Stimulated activated naive CD8-positive, alpha-beta T cell treated with anti-CD3 and anti-CD28 coated beads, Interleukin-15, amount 100 ng/mL, for 72 hours (primary cell): ENCODE measurements around the gene DISP1.
"Not testable (repeated sequence)": the region's sequence is repeated elsewhere in the genome, so short reads cannot be mapped to it uniquely, and the experiment has no call there.

Source experiments
- ATAC-seq: fragments of 150-1000 bp; cut with Tn5 transposase; 2 replicates; pipeline ENCODE4 v1.10.0; 2021; ENCODE audit warnings: mild to moderate bottlenecking, moderate library complexity
- DNase-seq, 2 donors: peaks; one replicate each; pipeline ENCODE4 v3.0.0; 2021 to 2022
- H3K27ac Mint-ChIP-seq, 2 donors: one replicate each; pipeline ENCODE4 v1.8.0; 2022; ENCODE audit warnings: mild to moderate bottlenecking in 2 of 2, mixed read lengths in 2 of 2, moderate library complexity in 2 of 2
- H3K27me3 Mint-ChIP-seq: one replicate; pipeline ENCODE4 v1.8.0; 2022; ENCODE audit warnings: mixed read lengths
- H3K4me1 Mint-ChIP-seq: one replicate; pipeline ENCODE4 v1.8.0; 2022; ENCODE audit warnings: mild to moderate bottlenecking, mixed read lengths
- H3K4me3 Mint-ChIP-seq, 2 donors: one replicate each; pipeline ENCODE4 v1.8.0; 2022; ENCODE audit warnings: mild to moderate bottlenecking in 2 of 2, mixed read lengths in 2 of 2, moderate library complexity in 1 of 2
- H3K9me3 Mint-ChIP-seq, 2 donors: one replicate each; pipeline ENCODE4 v1.8.0; 2022; ENCODE audit warnings: mixed read lengths in 2 of 2

The DISP1 gene

GRCh38 chr1:222820171-222820712 lies 5.4 kb downstream of the DISP1 start:
- Mint-ChIP-seq H3K4me1 (peaks cover 42% of the 10 kb centered on the region), H3K27ac (no peak overlapping the region), H3K4me3 (no peak overlapping the region), H3K9me3 (no peaks in the 10 kb centered on the region), H3K27me3 (no peaks in the 10 kb centered on the region)
- ATAC-seq, result no peak
- DNase-seq, result no peak

- no peaks in the 10 kb centered on the region for H3K27me3 Mint-ChIP-seq
- DNase-seq (no peak), ATAC-seq (no peak)
- H3K4me1 Mint-ChIP-seq, result peaks cover 35% of the 10 kb centered on the region
- no peak overlapping the region for H3K4me3 Mint-ChIP-seq
- H3K27ac Mint-ChIP-seq, result peak overlapping the region in 1 of 2 donors; percentile 42
- H3K9me3 Mint-ChIP-seq, result no peaks in the 10 kb centered on the region
These were observed 6.4 kb downstream of the DISP1 start for GRCh38 chr1:222821239-222821638.

- H3K4me3 Mint-ChIP-seq, result no peak overlapping the region
- ATAC-seq, result no peak
- H3K27me3 Mint-ChIP-seq, result no peaks in the 10 kb centered on the region
- no peak for DNase-seq
- peaks cover 16% of the 10 kb centered on the region for H3K4me1 Mint-ChIP-seq
- no peaks in the 10 kb centered on the region for H3K9me3 Mint-ChIP-seq
- no peak overlapping the region for H3K27ac Mint-ChIP-seq
These were observed 8.9 kb downstream of the DISP1 start for GRCh38 chr1:222823695-222824094.

- Mint-ChIP-seq H3K9me3 (no peaks in the 10 kb centered on the region), H3K27me3 (no peaks in the 10 kb centered on the region), H3K4me1 (peaks cover 16% of the 10 kb centered on the region), H3K4me3 (no peak overlapping the region), H3K27ac (no peak overlapping the region)
- ATAC-seq, result no peak
- no peak for DNase-seq
These were observed 9.8 kb downstream of the DISP1 start for GRCh38 chr1:222824641-222825040.

- ATAC-seq (no peak), DNase-seq (no peak)
- H3K4me3 Mint-ChIP-seq, result no peak overlapping the region
- H3K27me3 Mint-ChIP-seq, result no peaks in the 10 kb centered on the region
- no peaks in the 10 kb centered on the region for H3K4me1 Mint-ChIP-seq
- no peaks in the 10 kb centered on the region for H3K9me3 Mint-ChIP-seq
- H3K27ac Mint-ChIP-seq, result no peak overlapping the region
These were observed 14.1 kb downstream of the DISP1 start for GRCh38 chr1:222828939-222829338.

- H3K4me3 Mint-ChIP-seq, result no peak overlapping the region
- no peak for DNase-seq
- H3K4me1 Mint-ChIP-seq, result no peaks in the 10 kb centered on the region
- ATAC-seq, result no peak
- no peak overlapping the region for H3K27ac Mint-ChIP-seq
- no peaks in the 10 kb centered on the region for H3K9me3 Mint-ChIP-seq
- no peaks in the 10 kb centered on the region for H3K27me3 Mint-ChIP-seq
These were observed 15.0 kb downstream of the DISP1 start for GRCh38 chr1:222829868-222830267.

GRCh38 chr1:222833356-222833876 lies 18.6 kb downstream of the DISP1 start:
- H3K9me3 Mint-ChIP-seq, result no peaks in the 10 kb centered on the region
- no peak overlapping the region for H3K4me3 Mint-ChIP-seq
- H3K4me1 Mint-ChIP-seq, result no peaks in the 10 kb centered on the region
- ATAC-seq (no peak), DNase-seq (no peak)
- H3K27ac Mint-ChIP-seq, result no peak overlapping the region
- no peaks in the 10 kb centered on the region for H3K27me3 Mint-ChIP-seq

- no peak for DNase-seq
- no peaks in the 10 kb centered on the region for H3K9me3 Mint-ChIP-seq
- H3K27ac Mint-ChIP-seq, result no peak overlapping the region
- H3K4me3 Mint-ChIP-seq, result no peak overlapping the region
- no peaks in the 10 kb centered on the region for H3K4me1 Mint-ChIP-seq
- ATAC-seq, result no peak
- H3K27me3 Mint-ChIP-seq, result no peaks in the 10 kb centered on the region
These were observed 28.9 kb downstream of the DISP1 start for GRCh38 chr1:222843469-222844410.

GRCh38 chr1:222844411-222844779 lies 29.6 kb downstream of the DISP1 start:
- Mint-ChIP-seq H3K4me1 (no peaks in the 10 kb centered on the region), H3K4me3 (no peak overlapping the region), H3K27me3 (no peaks in the 10 kb centered on the region), H3K27ac (no peak overlapping the region), H3K9me3 (no peaks in the 10 kb centered on the region)
- no peak for ATAC-seq
- DNase-seq, result no peak

- Mint-ChIP-seq H3K27me3 (no peaks in the 10 kb centered on the region), H3K4me1 (peaks cover 4% of the 10 kb centered on the region), H3K27ac (no peak overlapping the region), H3K4me3 (no peak overlapping the region), H3K9me3 (no peaks in the 10 kb centered on the region)
- no peak for ATAC-seq
- DNase-seq, result no peak
These were observed 30.9 kb downstream of the DISP1 start for GRCh38 chr1:222845763-222846162.

- not testable (repeated sequence) for ATAC-seq, H3K27me3 Mint-ChIP-seq, DNase-seq, H3K27ac Mint-ChIP-seq, H3K4me3 Mint-ChIP-seq, H3K4me1 Mint-ChIP-seq
- peaks cover 6 to 12% of the 10 kb centered on the region in 2 donors for H3K9me3 Mint-ChIP-seq
These were observed 35.7 kb downstream of the DISP1 start for GRCh38 chr1:222850550-222850949.

- H3K9me3 Mint-ChIP-seq, result peaks cover 6 to 16% of the 10 kb centered on the region in 2 donors
- no peak overlapping the region for H3K4me3 Mint-ChIP-seq
- H3K27ac Mint-ChIP-seq, result no peak overlapping the region
- H3K27me3 Mint-ChIP-seq, result no peaks in the 10 kb centered on the region
- ATAC-seq (no peak), DNase-seq (no peak)
- peaks cover 5% of the 10 kb centered on the region for H3K4me1 Mint-ChIP-seq
These were observed 37.5 kb downstream of the DISP1 start for GRCh38 chr1:222852326-222852725.

- Mint-ChIP-seq H3K27ac (no peak overlapping the region), H3K4me1 (peaks cover 7% of the 10 kb centered on the region)
These were observed 46.2 kb downstream of the DISP1 start for GRCh38 chr1:222861062-222861461.

More at GRCh38 chr1:222861062-222861461, 46.2 kb downstream of the DISP1 start:
- H3K4me3 Mint-ChIP-seq, result no peak overlapping the region
- ATAC-seq, result no peak
- no peaks in the 10 kb centered on the region for H3K27me3 Mint-ChIP-seq
- peaks cover 7 to 24% of the 10 kb centered on the region in 2 donors for H3K9me3 Mint-ChIP-seq
- no peak for DNase-seq
